Measurements from ENCODE around the gene PARD3.

The PARD3 gene

GRCh38 chr10:34821587-34822585 is 6.8 kb upstream of the PARD3 start:
- DNase-seq = no peak

GRCh38 chr10:34817586-34817985 is 2.5 kb upstream of the PARD3 start:
- DNase-seq = no peak

- no peak for DNase-seq
Observed at GRCh38 chr10:34817054-34817453, 2.0 kb upstream of the PARD3 start.

GRCh38 chr10:34816501-34817002 is 1.5 kb upstream of the PARD3 start:
- DNase-seq = no peak

- no peak for DNase-seq
Observed at GRCh38 chr10:34816085-34816496, 995 bp upstream of the PARD3 start.

GRCh38 chr10:34814913-34815184 is 247 bp downstream of the PARD3 start:
- DNase-seq = no peak

- no peak for DNase-seq
Observed at GRCh38 chr10:34814223-34814912, 728 bp downstream of the PARD3 start.

- DNase-seq = no peak
Observed at GRCh38 chr10:34813626-34814222, 1.4 kb downstream of the PARD3 start.

- no peak for DNase-seq
Observed at GRCh38 chr10:34812771-34813170, 2.3 kb downstream of the PARD3 start.

GRCh38 chr10:34811968-34812514 is 3.1 kb downstream of the PARD3 start:
- no peak for DNase-seq

- no peak for DNase-seq
Observed at GRCh38 chr10:34811126-34811967, 3.7 kb downstream of the PARD3 start.

GRCh38 chr10:34809796-34810195 is 5.3 kb downstream of the PARD3 start:
- DNase-seq = no peak

- no peak for DNase-seq
Observed at GRCh38 chr10:34808801-34809745, 6.0 kb downstream of the PARD3 start.

GRCh38 chr10:34808336-34808735 is 6.8 kb downstream of the PARD3 start:
- DNase-seq = no peak

GRCh38 chr10:34804306-34804705 is 10.8 kb downstream of the PARD3 start:
- no peak for DNase-seq

- no peak for DNase-seq
Observed at GRCh38 chr10:34802692-34803091, 12.4 kb downstream of the PARD3 start.

GRCh38 chr10:34801097-34801733 is 13.9 kb downstream of the PARD3 start:
- DNase-seq = no peak

- no peak for DNase-seq
Observed at GRCh38 chr10:34800624-34801023, 14.5 kb downstream of the PARD3 start.

GRCh38 chr10:34798654-34799053 is 16.4 kb downstream of the PARD3 start:
- DNase-seq = no peak

- DNase-seq = no peak
Observed at GRCh38 chr10:34797155-34797554, 17.9 kb downstream of the PARD3 start.

- no peak for DNase-seq
Observed at GRCh38 chr10:34796133-34796532, 19.0 kb downstream of the PARD3 start.

All from effector CD4-positive, alpha-beta T cell (primary cell).